Stimulated activated CD8-positive, alpha-beta memory T cell treated with anti-CD3 and anti-CD28 coated beads, Interleukin-15, amount 100 ng/mL, for 4 hours (primary cell): ENCODE measurements around the gene SERPINH1.
"Not testable (repeated sequence)": the region's sequence is repeated elsewhere in the genome, so short reads cannot be mapped to it uniquely, and the experiment has no call there.

Experiments used
- DNase-seq, 2 donors: peaks; one replicate each; pipeline ENCODE4 v3.0.0-alpha.2; 2020; ENCODE audit warnings: low read depth in 2 of 2

SERPINH1 gene

DNA sequence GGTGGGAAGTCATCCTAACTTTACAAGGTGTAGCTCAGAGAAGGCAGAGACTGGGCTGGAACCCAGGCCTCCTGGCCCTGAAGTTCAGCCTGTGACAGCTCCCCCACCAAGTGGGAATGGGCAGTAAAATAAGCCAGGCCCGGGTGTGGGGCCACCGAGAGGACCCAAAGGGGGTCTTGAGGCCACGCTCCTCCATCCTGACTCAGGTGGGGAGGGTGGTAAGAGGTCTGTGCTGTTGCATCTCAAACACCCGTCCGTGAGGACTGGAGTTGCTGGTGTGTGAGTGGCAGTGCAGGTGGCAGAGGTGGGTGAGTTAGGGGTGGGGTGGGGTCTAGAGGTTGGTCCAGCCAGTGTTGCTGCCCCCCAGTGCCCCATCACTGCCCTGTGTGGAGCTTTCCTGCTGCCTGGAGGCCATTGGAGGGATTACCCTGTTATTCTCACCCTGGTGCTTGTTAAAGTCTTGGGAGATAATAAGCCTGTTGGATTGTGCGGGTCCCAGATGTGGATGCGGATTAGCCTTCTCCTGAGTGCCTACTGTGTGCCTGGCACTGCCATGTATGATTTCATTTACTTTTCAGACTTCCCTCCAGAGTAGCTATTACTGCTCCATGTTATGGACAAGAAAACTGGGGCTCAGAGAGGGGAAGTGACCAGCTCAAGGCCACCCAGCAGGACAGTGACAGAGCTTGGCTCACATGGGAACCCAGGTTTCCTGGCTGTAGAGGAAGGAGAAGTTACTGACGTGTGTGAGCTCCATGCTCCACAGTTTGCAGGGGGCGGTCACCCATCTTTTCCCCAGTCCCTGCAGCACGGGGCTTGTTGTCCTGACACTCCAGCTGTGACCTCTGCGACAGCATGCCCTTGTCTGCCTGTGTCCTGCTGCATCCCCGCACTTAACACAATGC lies 12.9 kb downstream of the SERPINH1 start:
- no peak for DNase-seq

DNA sequence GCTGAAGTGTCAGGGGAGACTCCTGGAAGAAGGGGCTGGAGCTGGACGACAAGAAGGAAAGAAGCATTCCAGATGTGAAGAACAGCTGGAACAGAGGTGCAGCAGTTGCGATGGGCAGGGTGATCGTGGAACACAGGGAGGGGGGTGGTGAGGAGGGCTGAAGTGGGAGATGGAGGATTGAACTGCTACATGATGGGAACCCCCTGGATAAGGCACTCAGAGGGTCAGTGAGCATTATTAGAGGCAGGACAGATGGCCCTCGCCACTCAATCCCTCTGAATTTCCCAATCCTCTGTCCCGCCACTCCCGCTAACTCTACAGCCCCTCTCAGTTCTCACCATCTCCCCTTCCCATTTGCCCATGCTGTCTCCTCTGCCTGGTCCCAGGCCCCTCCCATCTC lies 14.0 kb downstream of the SERPINH1 start:
- no peak for DNase-seq

DNA sequence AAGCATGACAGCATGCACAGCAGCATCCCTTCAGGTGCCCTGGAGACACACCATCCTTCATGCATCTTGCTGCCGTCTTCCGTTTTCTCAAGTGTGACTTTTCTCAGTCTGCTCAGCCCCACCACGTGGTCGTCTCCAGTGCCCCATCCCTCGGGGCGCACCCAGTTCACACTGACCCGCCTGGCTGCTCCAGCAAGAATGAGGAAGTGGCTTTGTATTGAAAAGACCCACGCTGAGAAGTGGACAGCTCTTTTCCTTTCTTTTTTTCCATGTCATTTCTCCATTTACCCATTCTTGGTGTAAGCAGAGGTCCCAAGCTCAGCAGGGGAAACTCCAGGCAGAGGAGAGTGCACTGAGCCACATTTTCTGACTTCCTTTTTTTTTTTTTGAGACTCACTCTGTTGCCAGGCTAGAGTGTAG lies 14.5 kb downstream of the SERPINH1 start:
- DNase-seq, result no peak

DNA sequence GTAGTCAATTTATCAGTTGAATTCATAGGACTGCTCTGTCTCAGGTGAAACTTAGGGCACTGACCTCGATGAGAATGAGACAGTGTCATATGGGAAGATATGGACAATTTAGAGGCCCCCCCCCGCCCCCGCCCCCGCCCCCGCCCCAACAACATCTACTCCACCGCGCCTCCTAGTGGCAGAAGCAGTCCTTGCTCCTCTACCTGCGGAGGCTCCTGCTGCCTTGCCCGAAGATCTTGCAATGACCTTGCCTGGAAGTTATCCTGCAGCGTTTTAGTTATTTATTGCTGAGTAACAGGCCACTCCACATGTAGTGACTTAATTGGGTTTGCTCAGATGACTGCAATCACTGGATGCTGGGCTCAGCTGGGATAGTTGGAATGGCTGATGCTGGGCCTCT lies 15.2 kb downstream of the SERPINH1 start:
- DNase-seq, result peak in 1 of 2 donors; percentile 24

DNA sequence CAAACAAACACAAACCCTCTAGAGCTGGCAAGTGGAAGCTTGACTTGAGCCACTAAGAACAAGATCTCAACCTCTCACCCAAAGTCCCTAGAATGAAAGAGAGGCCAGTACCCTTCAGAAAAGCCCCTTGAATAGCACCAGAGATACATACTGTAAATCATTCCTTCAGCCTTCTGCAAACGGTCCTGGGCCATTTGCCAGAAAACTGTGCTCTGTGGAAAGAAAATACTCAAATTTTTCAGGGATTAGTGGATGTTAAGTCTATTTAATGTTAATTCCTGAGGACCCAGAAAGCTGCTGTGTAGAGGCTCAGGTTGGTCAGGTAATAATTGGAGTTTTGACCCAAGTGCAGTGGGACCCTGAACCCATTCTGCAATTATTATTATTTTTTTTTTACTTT lies 16.9 kb downstream of the SERPINH1 start:
- DNase-seq, result no peak

DNA sequence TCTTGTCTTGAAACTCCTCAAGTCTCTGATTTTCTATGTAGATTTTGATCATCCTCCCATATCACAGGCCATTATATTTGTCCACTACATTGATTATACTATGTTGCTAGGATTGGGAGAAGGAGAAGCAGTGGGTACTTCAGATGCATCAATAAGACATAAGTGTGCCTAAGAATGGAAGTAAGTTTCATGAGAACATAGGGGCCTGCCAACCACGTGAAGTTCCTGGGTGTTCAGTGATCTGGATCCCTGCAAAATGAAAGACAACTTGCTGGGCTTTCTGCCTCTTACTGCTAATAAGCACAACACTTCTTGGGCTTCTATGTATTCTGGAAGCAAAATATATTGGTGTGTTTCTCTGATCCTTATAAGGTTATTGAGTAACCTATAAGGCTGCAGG lies 17.8 kb downstream of the SERPINH1 start:
- DNase-seq, result no peak

DNA sequence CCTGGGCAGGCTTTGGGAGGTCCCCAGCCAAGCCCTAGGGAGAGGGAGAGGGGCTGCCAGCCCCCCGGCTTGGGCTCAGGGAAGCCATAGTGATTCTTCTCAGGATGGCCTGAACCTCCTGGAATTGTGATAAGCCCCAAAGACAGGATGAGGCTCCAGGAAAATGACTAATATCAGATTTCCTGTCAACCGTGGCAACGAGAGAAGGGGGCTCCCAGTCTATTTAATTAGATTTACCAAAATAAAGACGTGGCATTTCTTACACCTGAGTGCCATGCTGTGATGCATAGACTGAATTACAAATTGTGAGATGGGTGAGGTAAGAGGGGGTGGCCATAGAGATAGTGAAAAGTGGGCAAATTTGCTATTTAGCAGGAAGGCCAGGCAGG lies 20.4 kb downstream of the SERPINH1 start:
- no peak for DNase-seq

DNA sequence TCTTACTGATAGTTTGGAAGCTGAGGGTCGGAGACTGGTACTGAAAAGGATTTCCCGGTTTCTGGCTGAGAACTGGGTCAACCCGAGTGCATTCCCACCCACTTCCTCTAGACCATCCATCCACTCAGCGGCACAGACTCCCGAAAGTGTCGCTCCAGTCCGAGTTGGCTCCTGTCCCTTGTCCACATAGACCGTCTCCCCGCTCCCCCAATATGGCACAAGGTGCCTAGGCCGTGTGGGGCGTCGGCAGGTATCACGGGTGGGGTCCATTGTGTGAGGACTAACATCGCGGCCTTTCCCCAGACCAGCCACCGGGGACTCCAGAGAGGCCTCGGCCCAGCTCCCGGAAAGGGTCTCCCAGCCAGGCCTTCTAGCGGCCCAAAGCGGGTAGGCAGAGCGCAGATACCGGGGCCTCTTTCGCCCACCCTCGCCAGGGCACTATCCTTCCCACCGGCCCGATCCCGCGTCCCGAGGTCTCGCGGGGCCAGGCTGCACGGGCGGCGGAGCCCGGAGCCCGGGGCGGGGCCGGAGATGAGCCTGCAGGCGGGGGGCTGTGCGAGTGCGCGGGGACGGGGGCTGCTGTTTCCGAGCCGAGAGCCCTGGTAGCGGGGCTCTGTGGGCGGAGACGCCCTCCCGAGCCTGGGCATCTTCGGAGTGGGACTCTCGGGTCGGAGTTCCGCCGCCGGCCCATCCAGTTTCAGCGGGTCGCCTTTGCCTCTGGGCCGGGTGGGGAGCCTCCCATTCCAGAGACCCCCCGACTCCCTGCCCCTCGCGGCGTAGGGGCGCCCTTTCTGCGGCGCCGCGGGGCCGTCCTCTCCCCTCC lies 21.1 kb downstream of the SERPINH1 start:
- DNase-seq, result peak in 1 of 2 donors; percentile 39

DNA sequence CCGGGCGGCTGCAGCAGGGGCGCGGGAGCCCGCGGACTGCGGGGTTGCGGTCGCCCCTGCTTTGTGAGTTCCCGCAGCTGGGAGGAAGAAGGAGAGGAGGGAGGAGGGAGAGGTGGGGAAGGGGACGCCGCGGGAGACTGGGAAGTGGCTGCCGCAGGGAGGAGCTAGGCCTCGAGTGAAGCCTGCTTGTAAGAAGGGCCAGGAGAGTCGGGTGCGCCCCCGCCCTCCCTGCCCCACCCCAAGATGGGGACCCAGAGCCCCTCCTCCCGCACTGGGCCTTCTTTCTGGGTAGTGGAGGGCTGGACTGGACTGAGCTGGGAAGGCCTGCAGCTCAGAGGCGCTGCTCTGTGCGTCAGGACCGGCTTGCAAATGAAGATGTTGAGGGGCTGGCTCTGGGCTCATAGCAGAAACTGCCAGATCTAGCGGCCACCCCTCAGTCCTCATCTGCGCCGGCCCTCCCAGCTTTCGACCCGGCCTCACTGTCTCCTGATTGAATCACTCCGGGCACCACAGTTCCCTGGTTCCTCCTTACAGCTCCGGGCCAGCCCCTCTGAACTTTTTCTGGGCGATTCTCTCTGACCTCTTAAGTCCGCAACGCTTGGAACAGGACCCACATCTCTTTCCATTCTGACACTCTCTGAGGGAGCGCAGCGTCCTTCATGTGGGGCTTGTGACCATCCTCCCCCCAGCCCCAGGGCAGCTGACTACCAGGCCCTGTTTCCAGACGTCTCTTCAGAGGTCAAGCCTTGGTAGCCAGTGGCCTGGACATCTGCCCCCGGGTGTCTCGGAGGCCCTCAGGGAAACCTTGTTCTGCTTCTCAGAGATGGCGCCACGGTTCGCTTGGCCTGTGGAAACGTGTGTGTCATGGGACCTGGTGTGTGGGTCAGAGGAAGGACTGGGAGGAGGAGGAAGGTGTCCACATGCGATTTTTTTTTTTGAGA lies 21.9 kb downstream of the SERPINH1 start:
- no peak for DNase-seq

DNA sequence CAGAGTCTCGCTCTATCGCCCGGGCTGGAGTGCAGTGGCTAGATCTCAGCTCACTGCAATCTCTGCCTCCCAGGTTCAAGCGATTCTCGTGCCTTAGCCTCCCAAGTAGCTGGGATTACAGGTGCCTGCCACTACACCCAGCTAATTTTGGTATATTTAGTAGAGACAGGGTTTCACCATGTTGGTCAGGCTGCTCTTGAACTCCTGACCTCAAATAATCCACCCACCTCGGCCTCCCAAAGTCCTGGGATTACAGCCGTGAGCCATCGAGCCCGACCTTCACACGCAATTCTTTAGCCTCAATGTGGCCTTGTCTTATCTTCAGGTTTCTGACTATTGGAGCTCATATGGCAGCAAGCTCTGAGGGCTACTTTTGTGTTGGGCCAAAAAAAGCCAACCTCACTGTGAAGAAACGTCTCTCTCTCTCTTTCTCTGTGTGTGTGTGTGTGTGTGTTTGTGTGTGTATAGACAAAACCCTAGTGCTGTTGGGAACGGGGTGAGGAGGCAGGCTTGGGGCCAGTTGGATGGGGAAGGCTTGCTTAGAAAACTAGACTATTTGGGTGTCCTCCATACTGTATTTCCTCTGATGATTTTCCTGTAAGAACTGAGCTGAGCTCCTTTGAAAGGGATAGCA lies 22.7 kb downstream of the SERPINH1 start:
- not testable (repeated sequence) for DNase-seq

DNA sequence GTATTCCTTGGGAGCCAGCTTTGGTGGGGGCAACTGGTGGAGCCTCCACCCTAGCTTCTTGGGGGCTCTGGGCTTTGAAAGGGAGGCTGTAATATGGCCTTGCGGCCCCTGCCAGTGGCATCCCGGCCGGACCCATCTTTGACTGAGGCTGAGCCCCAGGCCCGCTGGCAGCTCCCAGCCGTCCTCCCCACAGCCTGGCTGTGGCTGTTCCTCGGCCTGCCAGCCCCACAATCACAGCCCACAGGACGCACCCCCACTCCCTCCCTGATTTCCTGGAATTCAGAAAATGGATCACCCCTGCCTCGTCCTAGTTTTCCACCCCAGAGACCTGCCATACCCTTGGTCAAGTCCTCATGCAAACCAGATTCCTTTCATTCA lies 23.2 kb downstream of the SERPINH1 start:
- DNase-seq, result no peak

DNA sequence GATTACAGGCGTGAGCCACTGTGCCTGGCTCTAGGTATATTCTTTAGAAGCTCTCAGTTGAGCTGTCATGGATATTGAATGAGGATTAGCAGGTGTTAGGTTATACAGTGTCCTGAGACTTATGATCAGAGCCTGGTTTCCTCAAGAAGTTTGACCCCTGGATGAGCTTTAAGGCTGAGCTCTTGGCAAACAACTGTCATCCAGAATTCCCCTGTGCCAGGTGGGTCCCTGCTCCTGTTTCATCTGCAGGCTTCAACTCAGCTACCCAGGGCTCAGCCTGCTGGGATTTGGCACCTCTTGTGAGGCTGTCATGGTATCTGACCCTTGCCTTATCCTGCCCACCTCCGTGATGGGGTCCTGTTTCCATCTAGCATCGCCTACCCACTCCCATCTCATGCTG lies 24.3 kb downstream of the SERPINH1 start:
- DNase-seq, result no peak

DNA sequence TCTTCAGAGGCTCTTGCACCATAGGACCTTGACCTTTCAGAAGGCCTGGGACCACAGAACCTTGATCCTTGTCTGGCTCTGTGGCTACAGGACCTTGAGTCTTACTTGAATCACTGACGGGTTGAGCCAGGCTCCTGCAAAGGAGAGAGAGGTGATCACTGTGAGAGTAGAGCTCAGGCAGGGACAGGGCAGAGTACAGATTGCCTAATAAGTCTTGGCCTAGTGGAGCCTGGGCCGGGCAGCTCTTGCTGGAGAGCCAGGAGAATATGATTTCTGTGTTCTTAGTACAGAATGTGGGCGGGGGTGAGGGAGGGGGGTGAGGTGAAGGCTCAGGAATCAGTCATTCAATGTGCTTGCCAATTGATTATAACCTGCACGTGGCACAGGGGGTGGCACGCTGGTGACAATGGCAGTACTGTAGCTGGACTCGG lies 26.0 kb downstream of the SERPINH1 start:
- no peak for DNase-seq

DNA sequence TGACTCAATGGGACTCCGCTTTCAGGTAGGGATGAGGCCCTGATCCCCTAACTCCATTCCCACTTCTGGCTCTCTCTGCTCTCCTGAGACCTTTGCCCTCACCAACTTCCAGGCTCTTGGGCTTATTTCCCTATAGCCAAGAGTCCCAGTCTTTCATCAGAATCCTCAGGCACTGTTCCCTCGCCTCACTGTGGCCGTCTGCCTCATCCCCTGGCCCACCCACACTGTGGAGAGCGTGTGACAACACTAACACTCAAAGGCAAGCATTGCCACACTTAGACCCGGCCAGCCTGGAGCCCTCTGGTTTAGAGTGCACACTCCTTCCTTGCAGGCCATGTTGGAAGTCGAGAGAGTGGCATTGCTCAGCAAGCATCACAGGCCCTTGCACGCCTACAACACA lies 27.0 kb downstream of the SERPINH1 start:
- DNase-seq, result no peak

DNA sequence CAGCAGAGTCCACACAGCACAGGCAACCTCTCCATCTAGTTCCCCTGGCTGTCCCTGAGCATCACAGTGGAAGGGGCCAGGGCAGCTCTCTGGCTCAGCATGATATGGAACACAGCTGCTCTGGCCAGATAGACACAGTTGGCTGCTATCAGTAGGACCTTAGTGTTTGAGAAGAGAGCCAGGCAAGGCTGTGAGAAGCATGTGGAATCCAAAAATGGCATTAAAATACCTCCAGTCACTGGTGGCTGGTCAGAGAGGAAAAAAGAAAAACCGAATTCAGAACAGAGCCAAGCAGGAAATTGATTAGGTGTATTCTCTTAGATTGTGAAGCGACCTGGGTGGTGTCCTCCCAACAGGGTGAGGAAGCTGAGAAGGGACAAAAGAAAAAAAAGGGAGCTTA lies 27.9 kb downstream of the SERPINH1 start:
- no peak for DNase-seq

DNA sequence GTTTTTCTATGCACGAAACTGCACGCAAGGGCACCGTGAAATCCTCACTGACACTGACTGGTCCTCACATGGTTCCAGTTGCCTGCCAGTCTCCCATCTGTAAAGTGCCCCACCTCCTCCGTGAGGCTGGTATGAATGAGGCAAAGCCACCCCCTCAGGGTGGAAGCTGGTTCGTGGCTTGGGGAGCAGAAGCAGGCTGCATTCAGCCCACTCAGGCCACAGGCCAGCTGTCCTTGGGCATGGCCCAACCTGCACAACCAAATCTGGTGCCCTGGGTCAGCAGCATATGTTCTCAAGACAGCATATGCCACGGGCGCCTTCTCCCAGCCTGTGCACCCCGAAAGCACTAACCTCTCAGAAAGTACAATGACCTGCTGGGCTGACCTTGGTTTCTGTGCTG lies 29.3 kb downstream of the SERPINH1 start:
- no peak for DNase-seq

DNA sequence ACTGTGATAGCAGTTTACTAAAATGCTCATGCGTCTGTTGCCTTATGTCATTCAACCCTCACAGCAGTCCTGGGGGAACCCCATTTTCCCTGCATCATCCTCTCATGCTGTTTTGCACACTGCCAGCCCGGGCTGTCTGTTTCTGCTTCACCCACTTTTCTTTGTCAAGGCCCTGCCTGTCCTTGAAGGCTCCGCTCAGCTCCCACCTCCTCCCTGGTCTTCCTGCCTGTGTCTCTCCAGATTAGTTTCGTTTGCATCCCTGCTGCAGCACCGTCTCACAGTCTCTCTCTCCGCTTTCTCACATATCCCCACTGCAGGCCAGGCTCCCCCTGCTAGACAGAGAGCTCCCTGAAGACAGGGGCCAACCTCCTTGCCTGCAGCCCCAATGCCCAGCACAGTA lies 29.9 kb downstream of the SERPINH1 start:
- no peak for DNase-seq

DNA sequence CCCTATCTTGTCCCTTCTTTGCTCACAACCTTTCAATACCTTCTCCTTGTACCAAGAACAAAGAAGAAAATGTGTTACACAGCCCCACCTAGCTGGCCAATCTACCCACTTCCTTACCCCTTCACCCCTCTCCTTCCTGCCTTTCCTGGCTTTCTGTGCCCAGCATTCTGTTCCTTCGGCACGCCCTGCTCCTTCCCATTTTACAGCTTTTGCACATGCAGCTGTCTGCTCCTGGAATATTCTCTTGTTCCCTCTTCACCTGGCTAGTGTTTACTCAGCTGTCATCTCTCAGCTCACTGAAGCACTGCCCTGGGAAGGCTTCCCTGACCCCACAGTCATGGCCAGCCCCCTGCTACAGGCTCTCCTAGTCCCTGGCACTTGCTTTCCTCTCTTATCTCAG lies 30.7 kb downstream of the SERPINH1 start:
- no peak for DNase-seq

DNA sequence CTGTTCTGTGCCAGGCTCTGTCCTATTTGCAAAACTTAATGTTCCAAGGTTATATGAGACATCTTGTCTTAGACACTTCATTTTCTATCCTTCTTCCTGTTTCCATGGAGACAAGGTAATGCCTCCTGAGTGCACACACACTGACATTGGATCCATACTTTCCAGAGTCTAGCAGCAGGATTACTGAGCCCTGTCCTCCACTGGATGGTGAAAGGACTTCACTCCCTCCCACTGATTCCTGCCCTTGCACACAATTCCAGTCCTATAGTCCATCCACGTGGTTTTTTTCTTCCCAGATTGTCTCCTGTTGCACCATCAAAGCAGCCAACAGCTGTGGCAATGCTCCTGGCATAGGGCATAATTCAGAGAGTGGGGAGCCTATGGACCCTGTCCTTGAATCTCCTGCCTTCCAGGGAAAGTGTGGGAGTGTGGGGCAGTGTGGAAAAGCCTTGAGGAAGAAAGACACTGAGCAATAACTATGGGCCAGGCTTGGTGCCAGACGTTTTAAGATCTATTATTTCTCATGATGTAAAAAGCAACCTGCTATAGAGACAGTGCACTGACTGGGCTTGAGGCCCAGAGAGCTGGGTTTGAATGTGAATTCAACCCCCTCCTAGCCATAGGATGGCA lies 31.3 kb downstream of the SERPINH1 start:
- DNase-seq, result no peak

DNA sequence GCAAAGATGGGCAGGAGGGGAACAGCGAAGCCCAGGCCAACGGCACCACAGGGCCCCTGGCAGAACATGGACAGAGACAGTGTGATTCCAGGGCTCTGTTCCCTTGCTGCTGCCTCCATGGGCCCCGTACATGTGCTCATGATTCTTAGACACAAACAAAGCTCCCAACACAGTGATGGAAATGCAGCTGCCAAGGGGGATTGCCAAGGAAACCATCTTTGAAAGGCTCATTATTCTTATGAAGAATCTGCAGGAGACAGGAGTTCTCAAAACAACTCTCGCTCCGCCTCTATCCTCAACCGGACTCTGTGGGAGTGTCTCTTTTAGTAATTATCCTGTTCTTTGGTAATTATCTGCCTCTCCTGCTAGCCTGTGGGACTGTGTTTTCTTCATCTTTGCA lies 32.2 kb downstream of the SERPINH1 start:
- DNase-seq, result no peak

DNA sequence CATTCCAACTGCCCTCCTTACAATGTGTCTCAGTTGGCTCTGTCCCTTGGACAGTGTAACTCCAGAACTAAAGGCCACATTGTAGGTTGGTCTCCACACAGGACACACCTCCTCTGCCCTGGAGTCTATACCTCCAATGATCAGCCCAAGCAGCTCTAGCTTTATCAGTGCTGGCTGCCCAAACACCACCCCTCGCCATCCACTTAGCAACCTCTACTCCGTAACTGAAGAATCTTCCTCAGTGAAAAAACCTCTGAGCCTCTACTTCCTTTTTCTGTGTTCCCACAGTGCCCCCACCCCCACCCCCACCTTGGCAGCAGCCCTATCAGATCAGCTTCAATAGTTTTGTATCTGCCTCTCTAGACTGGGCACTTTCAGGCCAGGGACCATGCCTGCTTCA lies 33.4 kb downstream of the SERPINH1 start:
- no peak for DNase-seq
